Skeletal muscle tissue (tissue), 5 donors: ENCODE data around the gene SECISBP2. TPM values are rescaled to one million over a fixed set of nuclear protein-coding genes. Genes with fewer than 3 reads are reported as not detected.

Experiments used
- H3K27ac ChIP-seq: one replicate; pipeline ENCODE4 v1.7.0; 2013; ENCODE audit warnings: mild to moderate bottlenecking, low read depth, low read length, inconsistent platforms
- H3K27me3 ChIP-seq, 3 donors: one replicate each; pipeline ENCODE4 v1.7.0; 2013; ENCODE audit warnings: low read length in 3 of 3; ENCODE audit not compliant: control insufficient read depth in 3 of 3, insufficient read depth in 3 of 3
- H3K36me3 ChIP-seq, 3 donors: one replicate each; pipeline ENCODE4 v1.7.0; 2013; ENCODE audit warnings: low read length in 3 of 3; ENCODE audit not compliant: control insufficient read depth in 3 of 3, insufficient read depth in 3 of 3
- H3K4me1 ChIP-seq, 3 donors: one replicate each; pipeline ENCODE4 v1.7.0; 2013; ENCODE audit warnings: low read length in 3 of 3, mild to moderate bottlenecking in 3 of 3; ENCODE audit not compliant: control insufficient read depth in 3 of 3, insufficient read depth in 3 of 3
- H3K4me3 ChIP-seq, 3 donors: one replicate each; pipeline ENCODE4 v1.7.0; 2013; ENCODE audit warnings: low read length in 3 of 3
- H3K9ac ChIP-seq, 3 donors: one replicate each; pipeline ENCODE4 v1.7.0; 2013; ENCODE audit warnings: low read length in 3 of 3, mild to moderate bottlenecking in 3 of 3, moderate library complexity in 2 of 3, low read depth in 1 of 3
- H3K9me3 ChIP-seq, 3 donors: one replicate each; pipeline ENCODE4 v1.7.0; 2013; ENCODE audit warnings: low read length in 3 of 3; ENCODE audit not compliant: control insufficient read depth in 3 of 3
- small RNA-seq: library from RNA; depleted of rRNA; stranded (forward); fragments of <200 nt; gene quantifications from one replicate; pipeline ENCODE3, GENCODE V24; 2014
- total RNA-seq: library from RNA; depleted of rRNA; stranded (reverse); fragments of >200 nt; gene quantifications from one replicate; pipeline ENCODE4 v1.2.3, GENCODE V29; 2014
- donor health status: Osteomylitis.

The SECISBP2 gene
- total RNA-seq, 1 donor from 2014 or later, result 42.8 TPM

- Histone ChIP-seq H3K4me3 (no peak overlapping the region), H3K4me1 (peaks cover 35 to 61% (median 57%) of the 10 kb centered on the region in 3 donors), H3K27ac (no peak overlapping the region), H3K27me3 (no peaks in the 10 kb centered on the region), H3K36me3 (peaks cover 5 to 7% (median 7%) of the 10 kb centered on the region in 3 donors), H3K9ac (peak overlapping the region in 1 of 3 donors; percentile 25), H3K9me3 (no peaks in the 10 kb centered on the region)
These were observed 90.4 kb downstream of the SECISBP2 start for GRCh38 chr9:89408628-89409101.

Small RNA genes within 50 kb of the gene (small RNA-seq; reads per million reads assigned to genes)
- not detected for gene MIR3153

Other genes with a start within 250 kb of the SECISBP2 start
- gene SHC3, start 139.7 kb upstream of the SECISBP2 start, total RNA-seq, result 0.52 TPM
- 25.6 TPM for gene CKS2, start 7.3 kb upstream of the SECISBP2 start, total RNA-seq
- gene SEMA4D, start 179.6 kb downstream of the SECISBP2 start, total RNA-seq, result 14.6 TPM